CD14-positive monocyte (primary cell): ENCODE data around the gene SLC8A2. TPM values are rescaled to one million over a fixed set of nuclear protein-coding genes. Genes with fewer than 3 reads are reported as not detected.
A peak's percentile ranks its signal among the peaks of the same experiment; 100 is the strongest.

Experiments used
- DNase-seq, 3 donors: peaks; one replicate each; pipeline ENCODE4 v3.0.0-alpha.2; 2011 to 2022
- H2AFZ ChIP-seq: 2 replicates; pipeline ENCODE4 v1.6.0; 2012; ENCODE audit warnings: mild to moderate bottlenecking, low read depth, low read length, inconsistent platforms; ENCODE audit not compliant: insufficient read depth, poor library complexity, severe bottlenecking
- H3K27ac ChIP-seq, 2 donors: 1 replicate in 1 of 2; 2 replicates in 1 of 2; pipeline ENCODE4 v1.5.1; 2012 to 2013; ENCODE audit warnings: low read length in 2 of 2, control low read depth in 1 of 2, inconsistent platforms in 1 of 2, low read depth in 1 of 2, mild to moderate bottlenecking in 1 of 2
- H3K27me3 ChIP-seq, 2 donors: one replicate each; pipeline versions ENCODE4 v1.6.0 to v1.6.1; 2011 to 2013; ENCODE audit warnings: low read length in 2 of 2; ENCODE audit not compliant: control insufficient read depth in 2 of 2, insufficient read depth in 2 of 2
- H3K36me3 ChIP-seq, 2 donors: replicated peaks in 1 of 2; 1 replicate in 1 of 2; 2 replicates in 1 of 2; pipeline versions ENCODE4 v1.5.1 to v1.6.1; 2012 to 2013; ENCODE audit warnings: low read length in 2 of 2, control low read depth in 1 of 2, inconsistent platforms in 1 of 2, mild to moderate bottlenecking in 1 of 2; ENCODE audit not compliant: insufficient read depth in 2 of 2, control insufficient read depth in 1 of 2
- H3K4me1 ChIP-seq, 2 donors: 1 replicate in 1 of 2; 2 replicates in 1 of 2; pipeline versions ENCODE4 v1.5.1 to v1.6.1; 2012 to 2013; ENCODE audit warnings: low read length in 2 of 2, control low read depth in 1 of 2, inconsistent platforms in 1 of 2, mild to moderate bottlenecking in 1 of 2, moderate library complexity in 1 of 2; ENCODE audit not compliant: insufficient read depth in 2 of 2, control insufficient read depth in 1 of 2
- H3K4me2 ChIP-seq: replicated peaks from 2 replicates; pipeline ENCODE3; 2012; ENCODE audit warnings: low read length, moderate library complexity, mild to moderate bottlenecking; ENCODE audit not compliant: poor library complexity, severe bottlenecking; ENCODE audit errors: extremely low read depth
- H3K4me3 ChIP-seq, 3 experiments: fragments of 200-600 bp in 1 of 3; sonication (generic) in 1 of 3; replicated peaks in 1 of 3; 1 replicate in 2 of 3; 2 replicates in 1 of 3; pipeline ENCODE4 v1.5.1; 2011 to 2013; ENCODE audit warnings: low read length in 3 of 3, mild to moderate bottlenecking in 3 of 3, control low read depth in 2 of 3, low read depth in 2 of 3, inconsistent platforms in 1 of 3, moderate library complexity in 1 of 3
- H3K79me2 ChIP-seq: 2 replicates; pipeline ENCODE4 v1.6.0; 2012; ENCODE audit warnings: mild to moderate bottlenecking, control low read depth, inconsistent platforms, low read length, moderate library complexity; ENCODE audit not compliant: insufficient read depth
- H3K9ac ChIP-seq: 2 replicates; pipeline ENCODE4 v1.6.0; 2017; ENCODE audit warnings: low read length, mild to moderate bottlenecking; ENCODE audit not compliant: insufficient read depth, poor library complexity, severe bottlenecking
- H3K9me3 ChIP-seq, 2 donors: replicated peaks in 1 of 2; 1 replicate in 1 of 2; 2 replicates in 1 of 2; pipeline versions ENCODE4 v1.5.1 to v1.6.1; 2012 to 2013; ENCODE audit warnings: low read length in 2 of 2, control low read depth in 1 of 2; ENCODE audit not compliant: control insufficient read depth in 1 of 2, insufficient read depth in 1 of 2
- H4K20me1 ChIP-seq: 2 replicates; pipeline ENCODE4 v1.6.0; 2012; ENCODE audit warnings: mild to moderate bottlenecking, low read length, control low read depth, moderate library complexity; ENCODE audit not compliant: insufficient read depth
- H3K27ac Mint-ChIP-seq, 7 donors: one replicate each; pipeline ENCODE4 v1.8.0; 2020; ENCODE audit warnings: mild to moderate bottlenecking in 7 of 7, mixed read lengths in 7 of 7, moderate library complexity in 6 of 7, inconsistent platforms in 2 of 7
- H3K27me3 Mint-ChIP-seq, 3 donors: one replicate each; pipeline ENCODE4 v1.8.0; 2021 to 2022; ENCODE audit warnings: low read depth in 3 of 3, mild to moderate bottlenecking in 3 of 3, mixed read lengths in 3 of 3, moderate library complexity in 3 of 3, inconsistent platforms in 1 of 3
- H3K36me3 Mint-ChIP-seq, 2 donors: one replicate each; pipeline ENCODE4 v1.8.0; 2020; ENCODE audit warnings: mixed read lengths in 2 of 2, inconsistent platforms in 1 of 2, mild to moderate bottlenecking in 1 of 2
- H3K4me1 Mint-ChIP-seq: one replicate; pipeline ENCODE4 v1.8.0; 2020; ENCODE audit warnings: mild to moderate bottlenecking, mixed read lengths
- H3K4me3 Mint-ChIP-seq, 2 donors: one replicate each; pipeline ENCODE4 v1.8.0; 2020; ENCODE audit warnings: mild to moderate bottlenecking in 2 of 2, mixed read lengths in 2 of 2, moderate library complexity in 1 of 2
- H3K9me3 Mint-ChIP-seq, 7 donors: one replicate each; pipeline ENCODE4 v1.8.0; 2020 to 2022; ENCODE audit warnings: mixed read lengths in 7 of 7, mild to moderate bottlenecking in 6 of 7, moderate library complexity in 6 of 7, inconsistent platforms in 2 of 7
- WGBS: methylation state at CpG from one replicate; pipeline ENCODE4 v1.1.5; 2013; ENCODE audit warnings: missing lambda C conversion rate; ENCODE audit not compliant: insufficient coverage; 5-methylcytosine and 5-hydroxymethylcytosine counted together
- intact Hi-C, 2 donors: fragments of 100-400 bp; cut with micrococcal nuclease; formaldehyde crosslinking; loops; one replicate each; pipeline versions ENCODE4 v1.15.0 to v1.15.1; 2023
- polyA plus RNA-seq, 3 donors: library from polyadenylated mRNA; depleted of rRNA in 1 of 3; unstranded in 2 of 3; stranded (reverse) in 1 of 3; fragments of 300-500 nt in 2 of 3; fragments of >200 nt in 1 of 3; fragmentation: Illumina TruSeq in 2 of 3; gene quantifications; 1 replicate in 2 of 3; 2 replicates in 1 of 3; pipeline ENCODE4 v1.2.3, GENCODE V29; 2012 to 2021
- TF ChIP-seq, protein P1 (sequence below): fragments of 200-600 bp; IDR thresholded peaks from one replicate; pipeline ENCODE4 v1.8.0; 2022; ENCODE audit warnings: antibody characterized with exemption, mild to moderate bottlenecking

Gene SLC8A2
- polyA plus RNA-seq, 3 donors = not detected

DNA sequence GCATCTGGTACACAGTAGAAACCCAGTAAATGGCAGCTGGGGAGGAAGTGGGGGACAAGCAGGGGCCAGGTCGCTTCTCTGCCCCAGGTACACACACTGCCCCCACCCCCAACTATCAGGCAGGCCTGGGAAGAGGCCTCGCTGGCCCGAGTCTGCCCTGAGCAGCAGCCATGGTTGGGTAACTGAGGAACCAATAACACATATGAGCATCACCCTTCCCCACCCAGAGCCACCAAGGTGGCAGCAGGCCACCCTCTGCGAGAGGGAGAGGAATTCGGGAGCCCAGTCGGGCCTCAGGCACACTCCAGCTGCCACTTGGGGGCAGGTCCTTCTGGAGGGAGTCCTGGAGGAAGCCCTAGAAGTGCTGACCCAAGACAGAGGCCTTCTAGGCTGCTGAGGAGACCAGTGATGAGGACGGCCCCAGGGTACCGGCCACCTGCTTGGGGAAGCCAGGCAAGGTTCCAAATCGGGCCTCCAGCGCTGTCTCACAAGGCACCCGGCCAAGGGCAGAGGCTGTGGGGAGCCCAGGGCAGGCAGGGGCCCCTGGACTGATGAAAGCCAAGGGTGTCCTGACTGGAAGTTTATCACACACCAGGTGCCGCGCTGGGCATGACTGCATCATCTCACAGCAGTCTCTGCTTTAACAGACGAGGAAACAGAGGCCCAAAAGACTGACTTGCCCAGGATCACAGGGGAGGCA is 26.3 kb upstream of the SLC8A2 start:
- H2AFZ ChIP-seq = no peak overlapping the region
- no peak overlapping the region for H3K27ac Mint-ChIP-seq
- TF ChIP-seq, protein P1, sequence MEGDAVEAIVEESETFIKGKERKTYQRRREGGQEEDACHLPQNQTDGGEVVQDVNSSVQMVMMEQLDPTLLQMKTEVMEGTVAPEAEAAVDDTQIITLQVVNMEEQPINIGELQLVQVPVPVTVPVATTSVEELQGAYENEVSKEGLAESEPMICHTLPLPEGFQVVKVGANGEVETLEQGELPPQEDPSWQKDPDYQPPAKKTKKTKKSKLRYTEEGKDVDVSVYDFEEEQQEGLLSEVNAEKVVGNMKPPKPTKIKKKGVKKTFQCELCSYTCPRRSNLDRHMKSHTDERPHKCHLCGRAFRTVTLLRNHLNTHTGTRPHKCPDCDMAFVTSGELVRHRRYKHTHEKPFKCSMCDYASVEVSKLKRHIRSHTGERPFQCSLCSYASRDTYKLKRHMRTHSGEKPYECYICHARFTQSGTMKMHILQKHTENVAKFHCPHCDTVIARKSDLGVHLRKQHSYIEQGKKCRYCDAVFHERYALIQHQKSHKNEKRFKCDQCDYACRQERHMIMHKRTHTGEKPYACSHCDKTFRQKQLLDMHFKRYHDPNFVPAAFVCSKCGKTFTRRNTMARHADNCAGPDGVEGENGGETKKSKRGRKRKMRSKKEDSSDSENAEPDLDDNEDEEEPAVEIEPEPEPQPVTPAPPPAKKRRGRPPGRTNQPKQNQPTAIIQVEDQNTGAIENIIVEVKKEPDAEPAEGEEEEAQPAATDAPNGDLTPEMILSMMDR = no peak
- 88% methylated on average over 14 of the region's 14 CpGs for WGBS
- H3K4me3 ChIP-seq = no peak overlapping the region
- H3K27me3 ChIP-seq = no peaks in the 10 kb centered on the region
- intact Hi-C loops = no loop called here
- no peak overlapping the region for H3K4me2 ChIP-seq
- peaks cover 10% of the 10 kb centered on the region for H3K79me2 ChIP-seq
- no peak overlapping the region for H3K27ac ChIP-seq
- H3K36me3 ChIP-seq = peaks cover 83 to 100% of the 10 kb centered on the region in 2 donors
- peaks cover 72 to 94% of the 10 kb centered on the region in 2 donors for H3K36me3 Mint-ChIP-seq
- H3K9ac ChIP-seq = no peak overlapping the region
- no peaks in the 10 kb centered on the region for H3K4me1 Mint-ChIP-seq
- H3K9me3 ChIP-seq = no peaks in the 10 kb centered on the region
- DNase-seq = no peak
- H3K27me3 Mint-ChIP-seq = peaks cover 0 to 2% (median 2%) of the 10 kb centered on the region in 3 donors
- H3K4me1 ChIP-seq = no peaks in the 10 kb centered on the region
- H3K9me3 Mint-ChIP-seq = no peaks in the 10 kb centered on the region
- H3K4me3 Mint-ChIP-seq = no peak overlapping the region
- peaks cover 96% of the 10 kb centered on the region for H4K20me1 ChIP-seq

DNA sequence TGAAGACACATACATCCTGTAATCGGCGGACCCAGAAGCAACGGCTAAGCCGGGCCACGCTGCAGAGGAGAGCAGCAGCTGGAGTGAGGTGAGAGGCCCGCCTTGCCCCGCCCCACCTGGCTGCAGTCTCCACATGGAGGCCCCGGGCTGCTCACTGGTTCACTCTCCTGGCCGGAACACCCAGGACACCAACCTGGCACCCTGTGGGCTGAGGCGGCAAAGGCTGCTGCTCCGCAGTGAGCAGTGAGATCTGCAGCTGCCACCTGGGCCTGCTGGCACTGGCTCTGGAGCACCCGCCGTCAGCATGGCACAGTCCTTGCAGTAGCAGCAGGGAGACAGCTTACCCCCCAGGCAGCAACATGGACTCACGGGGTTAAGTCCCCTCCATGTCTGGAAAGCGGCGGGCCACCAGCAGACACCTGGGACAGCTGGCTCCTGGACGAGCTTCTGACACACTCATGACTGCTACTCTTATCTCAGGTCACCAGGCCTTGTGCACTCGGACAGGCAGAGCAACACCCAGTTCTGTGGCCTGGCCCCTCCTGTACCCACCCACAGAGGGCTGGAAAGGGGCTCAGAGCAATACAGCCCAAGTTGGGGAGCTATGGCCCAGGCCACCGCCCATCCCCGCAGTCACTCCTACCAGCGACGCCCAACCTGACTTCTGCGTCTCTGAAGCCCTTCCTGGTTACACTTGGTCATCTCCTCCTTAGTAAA is 25.5 kb upstream of the SLC8A2 start:
- Histone ChIP-seq H3K4me1 (no peaks in the 10 kb centered on the region), H3K4me2 (no peak overlapping the region), H3K79me2 (peaks cover 10% of the 10 kb centered on the region), H3K9ac (no peak overlapping the region), H3K27ac (no peak overlapping the region), H2AFZ (no peak overlapping the region), H3K27me3 (no peaks in the 10 kb centered on the region), H3K4me3 (no peak overlapping the region), H3K36me3 (peaks cover 89 to 100% of the 10 kb centered on the region in 2 donors), H4K20me1 (peaks cover 95% of the 10 kb centered on the region), H3K9me3 (no peaks in the 10 kb centered on the region)
- TF ChIP-seq, protein P1 = no peak
- Mint-ChIP-seq H3K4me1 (no peaks in the 10 kb centered on the region), H3K36me3 (peaks cover 68 to 93% of the 10 kb centered on the region in 2 donors), H3K4me3 (no peak overlapping the region), H3K9me3 (no peaks in the 10 kb centered on the region), H3K27ac (peak overlapping the region in 1 of 7 donors; percentile 2), H3K27me3 (peaks cover 0 to 2% (median 2%) of the 10 kb centered on the region in 3 donors)
- intact Hi-C loops = no loop called here
- no peak for DNase-seq
- 96% methylated on average over 17 of the region's 23 CpGs for WGBS
